DND-41 (cell line): ENCODE results near the gene NRBP1.

Source experiments
- ATAC-seq: fragments of 200-7000 bp; cut with Tn5 transposase; 3 replicates; pipeline ENCODE4 v1.9.1; 2021; ENCODE audit warnings: low read depth; ENCODE audit not compliant: insufficient read depth
- DNase-seq: peaks from one replicate; pipeline ENCODE4 v3.0.0-alpha.2; 2020
- H2AFZ ChIP-seq: 2 replicates; pipeline ENCODE4 v1.6.0; 2012; ENCODE audit warnings: low read depth, low read length
- H3K27ac ChIP-seq: 2 replicates; pipeline ENCODE4 v1.5.1; 2012; ENCODE audit warnings: low read length, inconsistent platforms
- H3K27me3 ChIP-seq: fragments of 200-600 bp; sonication (generic); 2 replicates; pipeline ENCODE4 v1.6.0; 2012; ENCODE audit warnings: low read length, mild to moderate bottlenecking, inconsistent platforms; ENCODE audit not compliant: insufficient read depth, poor library complexity
- H3K36me3 ChIP-seq: 2 replicates; pipeline ENCODE4 v1.5.1; 2012; ENCODE audit warnings: low read length, inconsistent platforms; ENCODE audit not compliant: insufficient read depth
- H3K4me1 ChIP-seq: 2 replicates; pipeline ENCODE4 v1.5.1; 2012; ENCODE audit warnings: mild to moderate bottlenecking, low read length; ENCODE audit not compliant: insufficient read depth
- H3K4me2 ChIP-seq: 2 replicates; pipeline ENCODE4 v1.6.0; 2012; ENCODE audit warnings: mild to moderate bottlenecking, moderate library complexity, low read length, inconsistent platforms; ENCODE audit not compliant: insufficient read depth
- H3K4me3 ChIP-seq, 2 experiments: fragments of 200-600 bp in 1 of 2; shearing (Covaris generic) in 1 of 2; 2 replicates each; pipeline ENCODE4 v1.5.1; 2012 to 2016; ENCODE audit warnings: inconsistent platforms in 2 of 2, low read length in 2 of 2, mild to moderate bottlenecking in 2 of 2, low read depth in 1 of 2, moderate library complexity in 1 of 2
- H3K79me2 ChIP-seq: 2 replicates; pipeline ENCODE4 v1.6.0; 2012; ENCODE audit warnings: low read length, inconsistent platforms; ENCODE audit not compliant: insufficient read depth
- H3K9ac ChIP-seq: 2 replicates; pipeline ENCODE4 v1.6.0; 2012; ENCODE audit warnings: low read depth, mild to moderate bottlenecking, inconsistent platforms, low read length, moderate library complexity
- H3K9me3 ChIP-seq: 2 replicates; pipeline ENCODE4 v1.5.1; 2012; ENCODE audit warnings: low read length, moderate library complexity, mild to moderate bottlenecking, inconsistent platforms; ENCODE audit not compliant: insufficient read depth, severe bottlenecking
- H4K20me1 ChIP-seq: 2 replicates; pipeline ENCODE4 v1.6.0; 2012; ENCODE audit warnings: low read length; ENCODE audit not compliant: insufficient read depth
- CTCF ChIP-seq: IDR thresholded peaks from 2 replicates; pipeline ENCODE4 v1.5.1; 2012; ENCODE audit warnings: borderline replicate concordance, low read length, moderate library complexity, mild to moderate bottlenecking; ENCODE audit not compliant: poor library complexity, severe bottlenecking; ENCODE audit errors: extremely low read depth
- EZH2 ChIP-seq: IDR thresholded peaks from 3 replicates; pipeline ENCODE4 v1.6.1; 2012; ENCODE audit warnings: borderline replicate concordance, low read depth, mild to moderate bottlenecking, moderate library complexity, low read length, inconsistent platforms; ENCODE audit not compliant: severe bottlenecking

Gene NRBP1

GRCh38 chr2:27390822-27391679 lies 37.4 kb upstream of the NRBP1 start:
- DNase-seq = no peak
- Histone ChIP-seq H3K27me3 (no peaks in the 10 kb centered on the region), H3K9me3 (no peaks in the 10 kb centered on the region), H3K9ac (no peak overlapping the region), H3K36me3 (peaks cover 39% of the 10 kb centered on the region), H3K4me3 (no peak overlapping the region), H2AFZ (no peak overlapping the region), H3K4me1 (no peaks in the 10 kb centered on the region), H4K20me1 (peaks cover 62% of the 10 kb centered on the region), H3K4me2 (no peak overlapping the region), H3K79me2 (peaks cover 91% of the 10 kb centered on the region), H3K27ac (no peak overlapping the region)
- no peak for TF ChIP-seq EZH2
- no peak for ATAC-seq

- no peak for TF ChIP-seq CTCF
- no peak for TF ChIP-seq EZH2
- Histone ChIP-seq H3K4me1 (no peaks in the 10 kb centered on the region), H3K9ac (no peak overlapping the region), H3K4me2 (no peak overlapping the region), H3K79me2 (peaks cover 99% of the 10 kb centered on the region), H3K4me3 (no peak overlapping the region), H3K36me3 (peaks cover 27% of the 10 kb centered on the region), H4K20me1 (peaks cover 75% of the 10 kb centered on the region), H2AFZ (no peak overlapping the region), H3K27me3 (no peaks in the 10 kb centered on the region), H3K9me3 (no peaks in the 10 kb centered on the region), H3K27ac (no peak overlapping the region)
- no peak for ATAC-seq
- DNase-seq = no peak
Observed at GRCh38 chr2:27393225-27393624, 35.2 kb upstream of the NRBP1 start.

- H3K9ac ChIP-seq = no peak overlapping the region
- H3K9me3 ChIP-seq = no peaks in the 10 kb centered on the region
- H2AFZ ChIP-seq = no peak overlapping the region
- ATAC-seq (no peak), DNase-seq (no peak)
- H3K27me3 ChIP-seq = no peaks in the 10 kb centered on the region
- H3K4me2 ChIP-seq = no peak overlapping the region
- H3K27ac ChIP-seq = no peak overlapping the region
- no peak overlapping the region for H3K4me3 ChIP-seq
- no peaks in the 10 kb centered on the region for H3K4me1 ChIP-seq
- no peak for TF ChIP-seq CTCF
- TF ChIP-seq EZH2 = no peak
- H3K79me2 ChIP-seq = peaks cover 100% of the 10 kb centered on the region
- H4K20me1 ChIP-seq = peaks cover 79% of the 10 kb centered on the region; the same call in 1 of the 2 replicates
- peaks cover 20% of the 10 kb centered on the region for H3K36me3 ChIP-seq
Observed at GRCh38 chr2:27398962-27399361, 29.5 kb upstream of the NRBP1 start.

- no peaks in the 10 kb centered on the region for H3K9me3 ChIP-seq
- TF ChIP-seq CTCF (no peak), EZH2 (no peak)
- peaks cover 100% of the 10 kb centered on the region for H3K79me2 ChIP-seq
- H3K4me2 ChIP-seq = no peak overlapping the region
- ATAC-seq (no peak), DNase-seq (no peak)
- H4K20me1 ChIP-seq = peaks cover 78% of the 10 kb centered on the region
- H3K4me1 ChIP-seq = 0 out of 2 replicates have a peak, but pooled peaks cover 4% of the 10 kb centered on the region
- no peak overlapping the region for H3K27ac ChIP-seq
- H3K9ac ChIP-seq = no peak overlapping the region
- H3K36me3 ChIP-seq = peaks cover 21% of the 10 kb centered on the region
- H2AFZ ChIP-seq = no peak overlapping the region
- H3K27me3 ChIP-seq = no peaks in the 10 kb centered on the region
- H3K4me3 ChIP-seq = no peak overlapping the region
Observed at GRCh38 chr2:27400348-27401135, 27.9 kb upstream of the NRBP1 start.
